GM19193 (cell line): Measurements from ENCODE around the gene WDR62.

ENCODE experiments used
- POLR2A ChIP-seq: IDR thresholded peaks from 4 replicates; pipeline ENCODE4 v1.6.1; 2011; ENCODE audit not compliant: insufficient read depth, insufficient read length; ENCODE audit errors: extremely low read depth

Gene WDR62

DNA sequence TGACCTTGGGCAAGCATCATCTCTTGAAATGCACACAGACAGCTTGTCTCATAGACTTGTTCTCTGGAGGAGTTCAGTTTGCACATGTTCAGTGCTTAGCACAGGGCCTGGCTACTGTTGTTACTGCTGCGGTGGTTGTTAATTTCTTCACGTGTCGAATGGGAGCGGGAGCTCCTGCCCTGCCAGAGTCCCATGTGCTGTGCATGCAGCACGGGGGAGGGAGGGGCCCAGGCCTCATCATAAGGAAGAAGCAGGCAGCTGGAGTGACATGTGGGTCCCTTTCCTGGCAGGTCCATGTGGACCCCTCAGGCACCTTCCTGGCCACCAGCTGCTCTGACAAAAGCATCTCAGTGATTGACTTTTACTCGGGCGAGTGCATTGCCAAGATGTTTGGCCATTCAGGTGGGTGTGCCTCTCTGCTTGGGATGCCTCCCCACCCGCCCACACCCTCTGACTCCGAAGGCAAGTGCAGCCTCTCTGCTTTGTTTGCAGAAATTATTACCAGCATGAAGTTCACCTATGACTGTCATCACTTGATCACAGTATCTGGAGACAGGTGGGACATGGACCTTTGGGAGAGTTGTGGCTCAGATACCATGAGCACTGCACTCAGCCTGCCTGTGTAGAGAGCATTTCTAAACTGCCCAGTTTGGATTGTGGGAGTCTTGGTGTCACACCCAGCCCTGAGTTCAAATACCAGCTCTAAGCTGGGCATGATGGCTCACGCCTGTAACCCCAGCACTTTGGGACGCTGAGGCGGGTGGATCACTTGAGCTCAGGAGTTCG, 36.4 kb downstream of the WDR62 start:
- no peak for TF ChIP-seq POLR2A

DNA sequence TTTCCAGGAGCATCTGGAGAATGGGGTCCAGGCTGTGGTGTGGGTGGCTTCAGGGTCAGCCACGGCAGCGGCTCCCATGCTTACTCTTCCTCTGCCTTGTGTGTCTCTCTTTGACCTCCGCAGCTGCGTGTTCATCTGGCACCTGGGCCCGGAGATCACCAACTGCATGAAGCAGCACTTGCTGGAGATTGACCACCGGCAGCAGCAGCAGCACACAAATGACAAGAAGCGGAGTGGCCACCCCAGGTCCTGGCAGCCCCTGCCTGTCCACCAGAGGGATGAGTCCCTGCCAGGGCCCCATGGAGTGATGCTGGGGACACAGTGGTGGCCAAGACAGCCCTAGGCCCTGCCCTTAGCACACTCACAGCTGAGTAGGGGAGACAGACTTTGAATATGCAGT, 37.9 kb downstream of the WDR62 start:
- no peak for TF ChIP-seq POLR2A

DNA sequence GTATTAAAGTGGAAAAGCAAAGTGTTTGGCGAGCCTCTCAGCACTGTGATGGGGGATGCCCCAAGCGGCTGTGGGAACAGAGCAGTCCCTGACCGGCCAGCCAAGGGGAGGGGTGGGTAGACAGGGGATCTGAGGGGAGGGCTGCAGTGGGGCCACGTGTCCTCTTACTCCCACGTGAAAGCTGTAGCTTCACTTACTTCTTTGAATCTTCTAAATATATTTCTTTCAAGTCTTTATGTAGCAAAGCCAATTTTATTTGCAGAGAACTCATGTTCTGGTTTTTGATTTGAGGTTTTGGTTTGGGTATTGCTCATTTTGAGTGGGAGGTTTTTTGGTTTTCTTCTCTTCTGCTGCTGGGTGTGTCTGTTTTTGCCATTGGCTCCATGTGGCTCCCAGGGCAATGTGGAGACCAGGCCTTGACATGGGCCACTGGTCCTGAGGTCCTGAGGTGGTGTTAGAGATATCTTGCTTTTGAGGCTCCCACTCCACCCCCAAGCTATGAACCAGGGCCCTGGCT, 38.5 kb downstream of the WDR62 start:
- no peak for TF ChIP-seq POLR2A

DNA sequence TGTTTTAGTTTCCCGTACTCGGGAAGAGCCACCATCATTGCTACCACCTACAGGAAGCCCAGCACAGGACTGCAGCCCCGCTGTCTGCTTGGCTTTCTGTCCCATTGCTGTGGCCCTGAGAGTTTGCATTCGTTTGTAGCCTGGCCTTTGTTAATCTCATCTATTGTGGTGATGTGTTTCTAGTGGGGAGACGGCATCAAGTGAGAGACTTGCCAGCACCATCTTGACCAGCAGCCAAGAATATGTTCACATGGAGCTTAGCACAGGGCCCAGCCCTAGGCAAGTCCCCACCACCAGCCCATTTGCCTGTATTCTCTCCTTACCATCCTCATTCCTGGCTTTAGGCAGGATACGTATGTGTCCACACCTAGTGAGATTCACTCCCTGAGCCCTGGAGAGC, 39.0 kb downstream of the WDR62 start:
- TF ChIP-seq POLR2A, result no peak

DNA sequence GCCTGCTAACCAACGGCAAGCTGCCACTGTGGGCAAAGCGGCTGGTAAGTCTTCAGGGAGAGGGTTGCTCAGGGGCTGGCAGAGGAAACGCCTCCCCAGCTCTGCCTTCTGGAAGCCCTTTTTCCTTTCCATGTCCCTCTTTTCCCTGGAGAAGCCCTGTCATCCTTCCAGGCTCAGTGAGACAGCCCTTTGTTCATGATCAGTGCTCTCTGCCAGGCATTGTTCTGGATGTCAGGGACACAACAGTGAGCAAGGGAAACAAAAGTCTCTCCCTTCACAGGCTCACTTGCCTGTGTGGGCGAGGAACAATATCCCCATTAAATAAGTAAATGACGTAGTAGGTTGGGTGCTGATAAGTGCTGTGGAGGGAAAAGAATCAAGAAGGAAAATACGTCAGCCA, 42.3 kb downstream of the WDR62 start:
- no peak for TF ChIP-seq POLR2A

DNA sequence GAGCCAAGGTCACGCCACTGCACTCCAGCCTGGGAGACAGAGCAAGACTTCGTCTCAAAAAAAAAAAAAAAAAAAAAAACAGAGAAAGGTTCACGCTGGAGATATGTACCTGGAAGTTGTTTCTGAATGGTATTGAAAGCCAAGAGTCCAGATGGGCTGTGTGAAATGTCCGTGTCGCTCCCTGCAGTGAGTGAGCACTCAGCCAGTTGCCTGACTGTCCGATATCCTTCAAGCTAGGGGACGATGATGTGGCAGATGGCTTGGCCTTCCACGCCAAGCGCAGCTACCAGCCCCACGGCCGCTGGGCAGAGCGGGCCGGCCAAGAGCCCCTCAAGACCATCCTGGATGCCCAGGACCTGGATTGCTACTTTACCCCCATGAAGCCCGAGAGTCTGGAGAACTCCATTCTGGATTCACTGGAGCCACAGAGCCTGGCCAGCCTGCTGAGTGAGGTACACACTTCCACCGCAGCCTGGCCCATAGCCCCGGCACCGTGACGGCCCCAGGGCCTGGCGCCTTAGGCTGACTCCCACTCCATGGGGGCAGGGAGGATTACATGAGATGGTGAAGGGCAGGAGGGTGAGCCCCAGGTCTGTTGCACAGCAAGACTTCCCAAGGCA, 44.6 kb downstream of the WDR62 start:
- no peak for TF ChIP-seq POLR2A

DNA sequence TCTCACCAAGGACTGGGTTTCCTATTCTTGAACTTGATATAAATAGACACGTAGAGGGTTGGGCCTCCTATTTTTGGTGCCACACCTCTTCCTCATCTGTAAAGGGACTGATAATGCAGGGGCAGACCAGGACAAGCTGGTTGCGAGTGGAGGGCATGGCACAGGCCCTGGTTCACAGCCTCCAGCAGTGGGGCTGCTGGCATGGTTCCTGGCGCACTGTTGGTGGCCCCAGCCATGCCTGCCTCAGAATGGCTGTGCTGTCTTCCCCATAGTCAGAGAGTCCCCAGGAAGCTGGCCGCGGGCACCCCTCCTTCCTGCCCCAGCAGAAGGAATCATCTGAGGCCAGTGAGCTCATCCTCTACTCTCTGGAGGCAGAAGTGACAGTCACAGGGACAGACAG, 45.8 kb downstream of the WDR62 start:
- no peak for TF ChIP-seq POLR2A

DNA sequence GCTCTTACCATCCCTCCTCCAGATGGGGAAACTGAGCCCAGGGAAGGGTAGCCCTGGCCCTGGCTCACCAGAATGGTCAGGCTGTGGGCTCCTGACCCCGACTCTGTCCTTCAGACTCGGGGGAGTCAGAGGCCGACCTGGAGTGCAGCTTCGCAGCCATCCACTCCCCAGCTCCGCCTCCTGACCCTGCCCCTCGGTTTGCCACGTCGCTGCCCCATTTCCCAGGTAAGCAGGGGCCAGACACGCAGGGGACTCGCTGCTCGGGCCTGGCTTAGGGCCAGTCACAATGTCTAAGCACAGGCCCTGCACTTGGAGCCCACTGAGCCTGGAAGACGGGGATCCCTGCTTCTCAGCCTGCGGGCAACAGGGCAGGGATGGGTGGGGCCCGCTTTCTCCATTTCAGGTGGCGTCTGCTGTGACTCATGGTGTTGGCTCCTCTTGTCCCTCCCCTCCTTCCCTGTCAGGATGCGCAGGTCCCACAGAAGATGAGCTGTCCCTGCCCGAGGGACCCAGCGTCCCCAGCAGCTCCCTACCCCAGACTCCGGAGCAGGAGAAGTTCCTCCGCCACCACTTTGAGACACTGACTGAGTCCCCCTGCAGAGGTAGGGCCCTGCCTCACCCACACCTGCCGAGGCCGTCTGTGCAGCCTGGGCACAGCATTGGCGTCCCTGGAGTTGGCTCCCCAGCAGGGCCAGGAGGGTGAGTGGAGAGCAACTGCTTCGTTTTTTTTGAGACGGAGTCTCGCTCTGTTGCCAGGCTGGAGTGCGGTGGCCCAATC, 47.0 kb downstream of the WDR62 start:
- no peak for TF ChIP-seq POLR2A

DNA sequence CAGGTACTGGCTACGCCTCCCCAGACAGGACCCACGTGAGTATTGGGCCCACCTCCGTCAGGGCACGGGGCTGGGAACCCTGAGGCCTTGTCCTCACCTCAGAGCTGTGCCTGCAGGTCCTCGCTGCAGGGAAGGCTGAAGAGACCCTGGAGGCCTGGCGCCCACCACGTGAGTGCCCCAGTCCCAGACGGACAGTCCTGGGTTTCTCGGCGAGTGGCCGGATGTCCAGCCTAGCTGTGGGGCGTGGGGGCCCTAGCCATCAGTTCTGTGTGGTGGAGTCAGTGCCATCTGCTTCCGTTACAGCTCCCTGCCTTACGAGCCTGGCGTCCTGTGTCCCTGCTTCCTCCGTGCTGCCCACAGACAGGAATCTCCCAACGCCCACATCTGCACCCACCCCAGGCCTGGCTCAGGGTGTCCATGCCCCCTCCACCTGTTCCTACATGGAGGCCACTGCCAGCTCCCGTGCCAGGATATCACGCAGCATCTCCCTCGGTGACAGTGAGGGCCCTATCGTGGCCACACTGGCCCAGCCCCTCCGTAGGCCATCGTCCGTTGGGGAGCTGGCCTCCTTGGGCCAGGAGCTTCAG, 48.4 kb downstream of the WDR62 start:
- TF ChIP-seq POLR2A, result no peak

DNA sequence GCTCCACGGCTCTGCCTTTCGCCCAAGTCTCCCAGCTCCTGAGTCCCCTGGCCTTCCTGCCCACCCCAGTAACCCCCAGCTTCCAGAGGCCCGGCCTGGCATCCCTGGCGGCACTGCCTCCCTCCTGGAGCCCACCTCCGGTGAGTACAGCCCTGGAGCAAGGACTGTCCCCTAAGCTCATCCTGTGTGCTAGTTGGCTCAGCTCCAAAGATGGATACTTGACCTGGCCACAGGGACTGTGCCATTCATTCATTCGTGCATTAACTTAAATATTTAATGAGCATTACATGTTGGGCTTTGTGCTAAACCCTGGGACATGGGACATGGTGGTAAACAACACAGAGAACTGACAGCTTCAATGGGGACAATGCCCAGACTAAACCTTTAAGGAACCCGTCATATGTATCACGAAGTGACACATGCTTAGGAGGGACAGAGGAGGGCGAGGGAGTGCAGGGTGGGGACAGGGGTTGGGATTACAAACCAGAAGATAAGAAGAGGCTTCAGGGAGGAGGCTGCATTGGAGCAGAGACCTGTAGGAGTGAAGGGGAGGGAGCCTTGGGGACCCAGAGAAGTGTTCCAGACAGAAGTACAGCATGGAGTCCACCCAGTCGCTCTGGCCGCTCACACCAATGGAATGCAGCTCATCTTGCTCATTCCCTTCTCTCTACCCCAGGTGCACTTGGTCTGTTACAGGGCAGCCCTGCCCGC, 49.3 kb downstream of the WDR62 start:
- no peak for TF ChIP-seq POLR2A

DNA sequence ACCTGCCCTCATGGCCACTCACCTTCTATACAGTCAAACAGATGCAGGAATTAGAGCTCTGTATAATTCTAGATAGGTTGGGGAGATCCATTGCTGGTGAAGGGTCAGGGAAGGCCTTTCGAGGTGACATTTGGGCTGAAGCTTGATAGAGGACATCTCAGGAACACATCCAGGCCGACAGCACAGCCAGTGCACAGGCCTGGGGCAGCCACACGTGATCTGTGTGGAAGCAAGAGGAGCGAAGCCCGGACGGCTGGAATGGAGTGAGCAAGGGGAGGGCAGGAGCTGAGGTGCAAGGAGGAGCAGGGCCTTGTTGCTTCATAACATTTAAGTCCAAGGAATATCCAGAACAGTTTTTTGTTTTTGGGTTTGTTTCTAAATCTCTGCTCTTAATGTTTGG, 51.7 kb downstream of the WDR62 start:
- TF ChIP-seq POLR2A, result no peak

DNA sequence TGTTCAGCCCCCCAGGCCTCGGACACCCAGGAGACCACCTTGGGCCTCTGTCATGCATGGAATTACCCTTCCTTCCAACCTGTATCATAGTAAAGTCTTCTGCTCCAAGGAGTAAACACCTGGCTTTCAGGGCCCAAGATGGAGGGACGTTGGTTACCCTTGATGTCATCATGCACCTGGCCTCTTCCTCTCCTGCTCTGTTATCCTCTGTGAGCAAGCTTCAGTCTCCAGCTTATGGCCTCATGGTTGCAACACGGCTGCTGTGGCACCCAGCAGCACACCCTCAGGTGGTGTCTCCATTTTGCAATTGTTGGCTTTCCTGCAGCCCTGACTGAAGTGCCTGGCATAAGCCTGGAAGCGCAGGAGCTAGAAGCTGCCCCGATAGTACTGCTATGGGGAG, 52.3 kb downstream of the WDR62 start:
- TF ChIP-seq POLR2A, result no peak

DNA sequence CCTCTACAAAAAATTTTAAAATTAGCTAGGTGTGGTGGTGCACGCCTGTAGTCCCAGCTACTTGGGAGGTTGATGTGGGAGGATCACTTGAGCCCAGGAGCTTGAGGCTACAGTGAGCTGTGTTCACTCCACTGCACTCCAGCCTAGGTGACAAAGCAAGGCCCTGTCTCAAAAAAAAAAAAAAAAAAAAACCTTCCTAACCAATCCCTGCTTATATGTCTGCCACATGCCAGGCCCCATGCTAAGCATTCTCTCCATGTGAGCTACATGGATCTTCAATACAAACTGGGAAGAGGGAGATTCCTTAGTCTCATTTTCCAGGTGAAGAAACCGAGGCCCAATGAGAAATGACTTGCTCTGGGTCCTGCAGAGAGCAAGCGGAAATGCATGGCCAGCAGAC, 54.0 kb downstream of the WDR62 start:
- TF ChIP-seq POLR2A, result no peak

DNA sequence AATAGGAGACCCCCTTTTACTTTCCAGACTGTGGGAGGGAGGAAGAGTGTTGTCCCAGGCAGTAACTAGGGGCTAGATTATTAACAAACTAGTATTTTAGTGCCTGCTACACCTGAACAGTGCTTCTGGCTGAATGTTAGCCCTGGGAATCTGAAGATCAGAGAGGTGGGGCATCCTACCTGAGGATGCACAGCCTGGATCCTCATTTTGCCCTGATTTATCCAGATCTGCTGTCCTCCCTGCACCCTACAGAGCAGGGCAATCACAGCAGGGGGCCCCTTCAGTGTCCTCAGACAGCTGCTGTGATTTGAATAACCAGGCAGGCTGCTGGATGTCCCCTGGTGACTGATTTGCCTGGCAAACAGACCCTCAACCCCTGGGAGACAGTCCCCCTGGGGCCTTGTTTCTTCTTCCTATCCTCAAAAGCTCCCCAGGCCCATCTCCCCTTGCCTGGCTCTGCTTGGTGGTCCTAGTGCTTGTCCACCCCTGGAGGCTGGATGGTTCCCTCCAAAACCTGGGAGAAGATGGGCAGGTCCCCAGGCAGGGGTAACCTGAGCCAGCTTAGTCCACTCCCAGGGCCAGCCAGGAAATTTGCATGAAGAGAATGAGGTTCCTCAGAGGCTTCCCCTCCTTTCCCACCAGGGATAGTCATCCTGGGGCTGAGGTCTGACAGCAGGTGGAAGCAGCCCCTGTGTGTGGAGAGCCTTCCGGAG, 55.9 kb downstream of the WDR62 start, which contains the start of gene OVOL3:
Gene OVOL3 (plus strand): TSS at position 657 of the 713 bp plus-strand sequence. CDS start 60 bp downstream, outside the sequence.
- TF ChIP-seq POLR2A, result no peak
